IMR-90 (cell line): ENCODE data around the gene RBM23. TPM values are rescaled to one million over a fixed set of nuclear protein-coding genes. Genes with fewer than 3 reads are reported as not detected.
A peak's percentile ranks its signal among the peaks of the same experiment; 100 is the strongest.

Source experiments
- ATAC-seq: fragments of 200-7000 bp; cut with Tn5 transposase; 2 replicates; pipeline ENCODE4 v1.9.1; 2020; ENCODE audit warnings: low read depth, mild to moderate bottlenecking, moderate library complexity
- BruUV-seq: library from RNA; stranded (reverse); fragments of 400-500 nt; replicated peaks from 2 replicates; lab custom pipeline; 2021; lab: Mats Ljungman, UMichigan
- CTCF ChIA-PET: fragments of 300-600 bp; formaldehyde crosslinking; extraction: SDS; loops from one replicate; lab custom pipeline; 2021; ENCODE audit warnings: antibody characterized with exemption; lab: Yijun Ruan, JAX
- POLR2A ChIA-PET: fragments of 300-600 bp; sonication (Branson Sonifier 250); formaldehyde crosslinking; loops from one replicate; lab custom pipeline; 2022; ENCODE audit warnings: antibody characterized with exemption; ENCODE audit not compliant: unreplicated experiment; lab: Charles Lee
- DNase-seq: peaks from one replicate; pipeline ENCODE4 v3.0.0; 2013
- H2AFZ ChIP-seq: replicated peaks from 2 replicates; pipeline ENCODE3; 2013; ENCODE audit warnings: low read length, mild to moderate bottlenecking; ENCODE audit not compliant: poor library complexity
- H2AK5ac ChIP-seq: 2 replicates; pipeline ENCODE4 v1.6.1; 2013; ENCODE audit warnings: low read depth, low read length, inconsistent platforms
- H2AK9ac ChIP-seq: replicated peaks from 2 replicates; pipeline ENCODE3; 2013; ENCODE audit warnings: mild to moderate bottlenecking, low read depth, low read length, moderate library complexity; ENCODE audit not compliant: poor library complexity
- H2BK120ac ChIP-seq: 2 replicates; pipeline ENCODE4 v1.6.1; 2013; ENCODE audit warnings: low read depth, low read length, inconsistent platforms
- H2BK15ac ChIP-seq: 3 replicates; pipeline ENCODE4 v1.6.1; 2013; ENCODE audit warnings: low read depth, low read length, inconsistent platforms
- H2BK20ac ChIP-seq: 2 replicates; pipeline ENCODE4 v1.6.1; 2013; ENCODE audit warnings: low read depth, mild to moderate bottlenecking, inconsistent platforms, low read length, moderate library complexity
- H2BK5ac ChIP-seq: 2 replicates; pipeline ENCODE4 v1.6.1; 2013; ENCODE audit warnings: mild to moderate bottlenecking, low read depth, low read length, inconsistent platforms; ENCODE audit not compliant: poor library complexity, severe bottlenecking
- H3K14ac ChIP-seq: replicated peaks from 2 replicates; pipeline ENCODE4 v1.6.1; 2013; ENCODE audit warnings: low read depth, low read length, inconsistent platforms
- H3K18ac ChIP-seq: 2 replicates; pipeline ENCODE4 v1.6.1; 2013; ENCODE audit warnings: low read depth, low read length, control low read depth
- H3K23ac ChIP-seq: 2 replicates; pipeline ENCODE4 v1.6.1; 2013; ENCODE audit warnings: low read depth, low read length, inconsistent platforms
- H3K27ac ChIP-seq: 2 replicates; pipeline ENCODE4 v1.5.1; 2013; ENCODE audit warnings: mild to moderate bottlenecking, control low read depth, low read length; ENCODE audit not compliant: insufficient read depth
- H3K27me3 ChIP-seq: 2 replicates; pipeline ENCODE4 v1.6.1; 2013; ENCODE audit warnings: low read length; ENCODE audit not compliant: control insufficient read depth, insufficient read depth
- H3K36me3 ChIP-seq: 2 replicates; pipeline ENCODE4 v1.6.1; 2013; ENCODE audit warnings: low read length, mixed read lengths; ENCODE audit not compliant: control insufficient read depth, insufficient read depth
- H3K4ac ChIP-seq: 2 replicates; pipeline ENCODE4 v1.6.1; 2013; ENCODE audit warnings: low read depth, low read length, inconsistent platforms
- H3K4me1 ChIP-seq: 2 replicates; pipeline ENCODE4 v1.6.1; 2013; ENCODE audit warnings: low read length, mixed read lengths; ENCODE audit not compliant: control insufficient read depth, insufficient read depth
- H3K4me2 ChIP-seq: 2 replicates; pipeline ENCODE4 v1.6.1; 2013; ENCODE audit warnings: low read depth, mild to moderate bottlenecking, control low read depth, low read length, moderate library complexity
- H3K4me3 ChIP-seq: 2 replicates; pipeline ENCODE4 v1.5.1; 2013; ENCODE audit warnings: low read depth, mild to moderate bottlenecking, control low read depth, low read length, moderate library complexity; ENCODE audit not compliant: insufficient read depth
- H3K56ac ChIP-seq: 2 replicates; pipeline ENCODE4 v1.6.1; 2013; ENCODE audit warnings: low read length, inconsistent platforms; ENCODE audit not compliant: insufficient read depth; ENCODE audit errors: extremely low read depth
- H3K79me1 ChIP-seq, 2 experiments: 2 replicates each; pipeline ENCODE4 v1.6.1; 2013; ENCODE audit warnings: low read length in 2 of 2, inconsistent platforms in 1 of 2, low read depth in 1 of 2
- H3K9ac ChIP-seq: 2 replicates; pipeline ENCODE4 v1.6.1; 2013; ENCODE audit warnings: low read depth, low read length, control low read depth
- H3K9me1 ChIP-seq: 2 replicates; pipeline ENCODE4 v1.6.1; 2013; ENCODE audit warnings: low read length, inconsistent platforms; ENCODE audit not compliant: insufficient read depth
- H3K9me3 ChIP-seq: 2 replicates; pipeline ENCODE4 v1.6.1; 2013; ENCODE audit warnings: low read length; ENCODE audit not compliant: control insufficient read depth, insufficient read depth
- H4K20me1 ChIP-seq: 2 replicates; pipeline ENCODE4 v1.6.1; 2013; ENCODE audit warnings: low read length, inconsistent platforms; ENCODE audit not compliant: insufficient read depth
- H4K5ac ChIP-seq: 2 replicates; pipeline ENCODE4 v1.6.1; 2013; ENCODE audit warnings: mild to moderate bottlenecking, low read depth, low read length, control low read depth
- H4K8ac ChIP-seq, 2 experiments: 2 replicates each; pipeline ENCODE4 v1.6.1; 2013; ENCODE audit warnings: low read depth in 2 of 2, low read length in 2 of 2, control low read depth in 1 of 2, inconsistent platforms in 1 of 2
- H4K91ac ChIP-seq: 2 replicates; pipeline ENCODE4 v1.6.1; 2013; ENCODE audit warnings: low read depth, low read length, inconsistent platforms; ENCODE audit not compliant: insufficient read depth
- BHLHE40 ChIP-seq: fragments of 150-350 bp; IDR thresholded peaks from 2 replicates; pipeline ENCODE4 v1.6.1; 2016; ENCODE audit warnings: mild to moderate bottlenecking, low read depth, low read length
- CEBPB ChIP-seq: IDR thresholded peaks from 2 replicates; pipeline ENCODE4 v1.6.1; 2012; ENCODE audit warnings: low read depth, low read length, improper control_type of control experiment
- CHD1 ChIP-seq: IDR thresholded peaks from 2 replicates; pipeline ENCODE4 v1.6.1; 2012; ENCODE audit warnings: low read depth, low read length, improper control_type of control experiment
- MAFK ChIP-seq: IDR thresholded peaks from 2 replicates; pipeline ENCODE4 v1.6.1; 2012; ENCODE audit warnings: low read depth, low read length, improper control_type of control experiment
- MAZ ChIP-seq: IDR thresholded peaks from 2 replicates; pipeline ENCODE4 v1.6.1; 2012; ENCODE audit warnings: low read depth, mild to moderate bottlenecking, low read length, improper control_type of control experiment, moderate library complexity, borderline replicate concordance
- MXI1 ChIP-seq: IDR thresholded peaks from 2 replicates; pipeline ENCODE4 v1.6.1; 2012; ENCODE audit warnings: low read depth, mild to moderate bottlenecking, low read length, moderate library complexity, borderline replicate concordance
- NFE2L2 ChIP-seq: fragments of 150-350 bp; IDR thresholded peaks from 2 replicates; pipeline ENCODE4 v1.6.1; 2016; ENCODE audit warnings: low read depth, mild to moderate bottlenecking, low read length
- POLR2A ChIP-seq: IDR thresholded peaks from 2 replicates; pipeline ENCODE4 v1.6.1; 2012; ENCODE audit warnings: mild to moderate bottlenecking, low read depth, low read length
- RAD21 ChIP-seq: IDR thresholded peaks from 2 replicates; pipeline ENCODE4 v1.6.1; 2012; ENCODE audit warnings: low read length, improper control_type of control experiment
- RFX5 ChIP-seq: IDR thresholded peaks from 2 replicates; pipeline ENCODE4 v1.8.0; 2012; ENCODE audit warnings: low read depth, mild to moderate bottlenecking, low read length, moderate library complexity
- SMC3 ChIP-seq: fragments of 150-350 bp; IDR thresholded peaks from 2 replicates; pipeline ENCODE4 v1.6.1; 2016; ENCODE audit warnings: low read depth, mild to moderate bottlenecking, antibody characterized with exemption, low read length, moderate library complexity
- WGBS, 2 experiments: methylation state at CpG; one replicate each; pipeline versions ENCODE4 v1.1.5 to v1.1.7; 2013; ENCODE audit warnings: missing lambda C conversion rate in 2 of 2; ENCODE audit not compliant: insufficient read length in 1 of 2; ENCODE audit errors: extremely low coverage in 2 of 2; 5-methylcytosine and 5-hydroxymethylcytosine counted together
- dilution Hi-C: fragments of 300-500 bp; cut with HindIII; formaldehyde crosslinking; loops from one replicate; pipeline ENCODE4 v1.14.3; 2018; ENCODE audit warnings: low sequenced_read_pairs; ENCODE audit not compliant: unreplicated experiment
- in situ Hi-C: fragments of 300-500 bp; cut with MboI; formaldehyde crosslinking; loops from 3 replicates; pipeline ENCODE4 v1.14.3; 2019; ENCODE audit warnings: low sequenced_read_pairs, inconsistent platforms, mixed read lengths
- intact Hi-C: fragments of 100-400 bp; cut with micrococcal nuclease; formaldehyde crosslinking; loops from 2 replicates; pipeline ENCODE4 v1.10.0; 2022
- polyA plus RNA-seq, 3 experiments: library from polyadenylated mRNA; depleted of rRNA; stranded (reverse); fragments of >200 nt; gene quantifications; 2 replicates each; pipeline ENCODE4 v1.2.3, GENCODE V29; 2012; ENCODE audit warnings: low replicate concordance in 1 of 3
- total RNA-seq: library from RNA; depleted of rRNA; stranded (reverse); fragments of >200 nt; gene quantifications from 2 replicates; pipeline ENCODE4 v1.2.3, GENCODE V29; 2012
- TF ChIP-seq, protein P1 (sequence below): fragments of 150-350 bp; IDR thresholded peaks from 2 replicates; pipeline ENCODE4 v1.6.1; 2017; ENCODE audit warnings: mild to moderate bottlenecking, antibody characterized with exemption, low read length, low read depth
- TF ChIP-seq, protein P2 (sequence below): conservative IDR thresholded peaks from 2 replicates; pipeline ENCODE4 v1.5.1; 2012; ENCODE audit warnings: mild to moderate bottlenecking, low read depth, low read length, improper control_type of control experiment

Gene RBM23
- total and polyA plus RNA-seq, 2 of the 4 experiments (the other 2 are of a cell fraction), result 44.7 to 375 TPM

DNA sequence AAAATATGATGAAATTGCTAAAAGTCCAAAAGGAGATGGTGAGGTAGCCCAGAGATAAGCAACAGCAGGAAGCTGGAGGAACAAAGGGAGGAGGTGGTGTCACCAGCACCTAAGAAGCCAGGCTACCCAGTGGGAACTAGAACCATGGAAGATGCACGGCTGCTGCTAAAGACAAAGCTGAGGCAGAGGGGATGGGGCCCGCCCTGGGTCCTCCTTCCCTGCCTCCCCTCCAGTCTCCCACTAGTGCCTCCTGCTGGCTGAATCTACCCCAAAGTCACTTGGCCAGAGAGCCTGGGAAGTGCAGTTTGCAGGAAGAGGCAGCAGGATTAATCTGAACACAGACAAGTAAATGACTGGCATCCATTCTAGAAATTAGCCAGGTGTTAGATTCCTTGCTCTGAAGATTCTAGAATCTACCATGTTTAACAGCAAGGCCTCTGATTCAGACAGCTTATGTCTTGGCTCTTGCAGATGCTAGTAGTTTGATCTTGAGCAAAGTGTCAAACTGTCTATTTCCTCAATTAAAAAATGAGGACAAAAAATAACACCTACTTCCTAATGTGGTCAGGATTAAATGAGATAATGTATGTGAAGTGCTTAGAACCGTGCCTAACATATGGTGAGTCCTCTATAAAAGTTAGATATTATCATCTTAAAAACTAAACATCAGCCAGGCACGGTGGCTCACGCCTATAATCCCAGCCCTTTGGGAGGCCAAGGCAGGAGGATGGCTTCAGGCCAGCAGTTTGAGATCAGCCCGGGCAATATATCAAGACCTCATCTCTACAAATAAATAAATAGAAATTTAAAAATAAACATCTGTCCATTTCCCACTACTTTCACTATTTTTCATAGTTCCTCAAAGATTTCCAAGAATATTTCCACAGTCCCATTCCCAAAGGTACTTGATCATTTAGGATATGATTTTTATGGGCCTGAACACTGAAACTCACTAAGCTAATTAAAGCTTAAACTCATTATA is 53.2 kb downstream of the RBM23 start:
- Histone ChIP-seq H3K9ac (no peak overlapping the region), H3K27me3 (no peaks in the 10 kb centered on the region), H2AK5ac (no peak overlapping the region), H4K8ac (no peak overlapping the region), H3K4me1 (no peaks in the 10 kb centered on the region), H3K79me1 (no peaks in the 10 kb centered on the region), H2AFZ (peak overlapping the region; percentile 28), H3K23ac (no peak overlapping the region), H3K56ac (no peak overlapping the region), H3K27ac (no peak overlapping the region), H2BK15ac (no peak overlapping the region), H3K14ac (no peak overlapping the region), H2BK20ac (no peak overlapping the region), H3K18ac (no peak overlapping the region), H3K9me1 (no peaks in the 10 kb centered on the region), H4K20me1 (no peaks in the 10 kb centered on the region), H4K91ac (no peak overlapping the region), H3K9me3 (no peaks in the 10 kb centered on the region), H3K36me3 (no peaks in the 10 kb centered on the region), H3K4me3 (no peak overlapping the region), H2BK5ac (no peak overlapping the region), H2AK9ac (no peak overlapping the region), H4K5ac (no peak overlapping the region), H3K4ac (no peak overlapping the region), H3K4me2 (no peak overlapping the region), H2BK120ac (no peak overlapping the region)
- POLR2A ChIA-PET, result interaction anchor here (0.6 kb wide), 1 partner anchor 47 kb away, joined by 4 read pairs; no protein-coding TSS in a partner anchor
- intact Hi-C loops (no loop called here), dilution Hi-C loops (no loop called here), in situ Hi-C loops (loop anchor here (25.0 kb wide), 1 partner anchor 478 kb away; no protein-coding TSS in a partner anchor)
- TF ChIP-seq, protein P1, sequence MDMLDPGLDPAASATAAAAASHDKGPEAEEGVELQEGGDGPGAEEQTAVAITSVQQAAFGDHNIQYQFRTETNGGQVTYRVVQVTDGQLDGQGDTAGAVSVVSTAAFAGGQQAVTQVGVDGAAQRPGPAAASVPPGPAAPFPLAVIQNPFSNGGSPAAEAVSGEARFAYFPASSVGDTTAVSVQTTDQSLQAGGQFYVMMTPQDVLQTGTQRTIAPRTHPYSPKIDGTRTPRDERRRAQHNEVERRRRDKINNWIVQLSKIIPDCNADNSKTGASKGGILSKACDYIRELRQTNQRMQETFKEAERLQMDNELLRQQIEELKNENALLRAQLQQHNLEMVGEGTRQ, result no peak
- TF ChIP-seq RAD21 (no peak), RFX5 (no peak), SMC3 (no peak), MXI1 (no peak), BHLHE40 (no peak), NFE2L2 (no peak), CEBPB (no peak), POLR2A (no peak), CHD1 (no peak), MAFK (no peak), MAZ (no peak)
- TF ChIP-seq, protein P2, sequence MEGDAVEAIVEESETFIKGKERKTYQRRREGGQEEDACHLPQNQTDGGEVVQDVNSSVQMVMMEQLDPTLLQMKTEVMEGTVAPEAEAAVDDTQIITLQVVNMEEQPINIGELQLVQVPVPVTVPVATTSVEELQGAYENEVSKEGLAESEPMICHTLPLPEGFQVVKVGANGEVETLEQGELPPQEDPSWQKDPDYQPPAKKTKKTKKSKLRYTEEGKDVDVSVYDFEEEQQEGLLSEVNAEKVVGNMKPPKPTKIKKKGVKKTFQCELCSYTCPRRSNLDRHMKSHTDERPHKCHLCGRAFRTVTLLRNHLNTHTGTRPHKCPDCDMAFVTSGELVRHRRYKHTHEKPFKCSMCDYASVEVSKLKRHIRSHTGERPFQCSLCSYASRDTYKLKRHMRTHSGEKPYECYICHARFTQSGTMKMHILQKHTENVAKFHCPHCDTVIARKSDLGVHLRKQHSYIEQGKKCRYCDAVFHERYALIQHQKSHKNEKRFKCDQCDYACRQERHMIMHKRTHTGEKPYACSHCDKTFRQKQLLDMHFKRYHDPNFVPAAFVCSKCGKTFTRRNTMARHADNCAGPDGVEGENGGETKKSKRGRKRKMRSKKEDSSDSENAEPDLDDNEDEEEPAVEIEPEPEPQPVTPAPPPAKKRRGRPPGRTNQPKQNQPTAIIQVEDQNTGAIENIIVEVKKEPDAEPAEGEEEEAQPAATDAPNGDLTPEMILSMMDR, result no peak
- no CpG with 5 or more reads among the region's 6 CpGs for WGBS, 2 experiments
- CTCF ChIA-PET, result interaction anchor here (0.7 to 1.3 kb wide), 3 partner anchors 12 to 52 kb away, joined by 3 to 6 read pairs (median 4); no protein-coding TSS in a partner anchor
- BruUV-seq, result no TSS peak
- DNase-seq (no peak), ATAC-seq (no peak)
